GM19468 (cell line): ENCODE results near the gene TSPAN33.
"Not testable (repeated sequence)": the region's sequence is repeated elsewhere in the genome, so short reads cannot be mapped to it uniquely, and the experiment has no call there.

Experiments
- ATAC-seq: cut with Tn5 transposase; IDR thresholded peaks from one replicate; pipeline ENCODE4 v1.9.1; 2021; ENCODE audit warnings: mild to moderate bottlenecking, moderate library complexity, moderate number of reproducible peaks; ENCODE audit not compliant: unreplicated experiment; ENCODE audit errors: extremely low read depth

Gene TSPAN33

DNA sequence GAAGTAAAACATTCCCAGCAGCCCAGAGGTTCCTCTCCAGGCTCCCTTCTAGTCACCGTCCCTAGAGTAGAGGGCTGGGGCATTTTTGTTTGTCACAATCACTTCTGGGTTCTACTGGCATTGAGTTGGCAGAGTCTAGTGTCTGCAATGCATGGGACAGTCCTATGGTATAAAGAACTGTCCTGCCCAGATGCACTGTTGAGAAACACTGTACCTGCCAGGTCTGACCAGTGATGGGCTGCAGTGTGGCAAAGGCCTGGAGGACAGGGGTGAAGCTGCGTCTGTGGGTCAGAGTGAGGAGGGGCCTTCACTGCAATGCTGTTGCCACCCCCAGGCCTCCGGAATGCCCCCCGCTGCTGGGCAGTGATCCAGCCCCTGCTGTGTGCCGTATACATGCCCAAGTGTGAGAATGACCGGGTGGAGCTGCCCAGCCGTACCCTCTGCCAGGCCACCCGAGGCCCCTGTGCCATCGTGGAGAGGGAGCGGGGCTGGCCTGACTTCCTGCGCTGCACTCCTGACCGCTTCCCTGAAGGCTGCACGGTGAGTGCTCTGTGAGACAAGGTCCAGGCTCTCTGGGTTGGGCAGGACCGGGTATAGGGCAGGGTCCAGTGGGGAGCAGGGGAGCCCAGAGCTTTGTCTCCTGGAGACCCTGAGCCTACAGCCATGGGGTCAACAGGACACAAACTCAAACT lies 58.7 kb downstream of the TSPAN33 start:
- ATAC-seq = no peak

DNA sequence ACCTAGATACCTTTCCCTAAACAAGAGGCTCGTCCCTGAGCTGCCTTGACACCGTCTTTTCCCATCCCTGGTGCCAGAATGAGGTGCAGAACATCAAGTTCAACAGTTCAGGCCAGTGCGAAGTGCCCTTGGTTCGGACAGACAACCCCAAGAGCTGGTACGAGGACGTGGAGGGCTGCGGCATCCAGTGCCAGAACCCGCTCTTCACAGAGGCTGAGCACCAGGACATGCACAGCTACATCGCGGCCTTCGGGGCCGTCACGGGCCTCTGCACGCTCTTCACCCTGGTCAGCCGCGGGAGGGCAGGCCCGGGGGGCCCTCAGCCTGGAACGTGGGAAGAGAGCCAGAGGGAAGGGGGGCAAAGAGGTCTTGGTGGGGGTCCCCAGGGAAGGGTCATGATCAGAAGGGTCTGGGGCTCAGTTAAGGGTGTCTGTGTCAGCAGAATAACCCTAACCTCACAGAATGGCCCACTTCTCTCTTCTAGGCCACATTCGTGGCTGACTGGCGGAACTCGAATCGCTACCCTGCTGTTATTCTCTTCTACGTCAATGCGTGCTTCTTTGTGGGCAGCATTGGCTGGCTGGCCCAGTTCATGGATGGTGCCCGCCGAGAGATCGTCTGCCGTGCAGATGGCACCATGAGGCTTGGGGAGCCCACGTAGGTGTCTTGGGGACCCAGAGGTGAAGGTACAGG lies 60.8 kb downstream of the TSPAN33 start:
- no peak for ATAC-seq

DNA sequence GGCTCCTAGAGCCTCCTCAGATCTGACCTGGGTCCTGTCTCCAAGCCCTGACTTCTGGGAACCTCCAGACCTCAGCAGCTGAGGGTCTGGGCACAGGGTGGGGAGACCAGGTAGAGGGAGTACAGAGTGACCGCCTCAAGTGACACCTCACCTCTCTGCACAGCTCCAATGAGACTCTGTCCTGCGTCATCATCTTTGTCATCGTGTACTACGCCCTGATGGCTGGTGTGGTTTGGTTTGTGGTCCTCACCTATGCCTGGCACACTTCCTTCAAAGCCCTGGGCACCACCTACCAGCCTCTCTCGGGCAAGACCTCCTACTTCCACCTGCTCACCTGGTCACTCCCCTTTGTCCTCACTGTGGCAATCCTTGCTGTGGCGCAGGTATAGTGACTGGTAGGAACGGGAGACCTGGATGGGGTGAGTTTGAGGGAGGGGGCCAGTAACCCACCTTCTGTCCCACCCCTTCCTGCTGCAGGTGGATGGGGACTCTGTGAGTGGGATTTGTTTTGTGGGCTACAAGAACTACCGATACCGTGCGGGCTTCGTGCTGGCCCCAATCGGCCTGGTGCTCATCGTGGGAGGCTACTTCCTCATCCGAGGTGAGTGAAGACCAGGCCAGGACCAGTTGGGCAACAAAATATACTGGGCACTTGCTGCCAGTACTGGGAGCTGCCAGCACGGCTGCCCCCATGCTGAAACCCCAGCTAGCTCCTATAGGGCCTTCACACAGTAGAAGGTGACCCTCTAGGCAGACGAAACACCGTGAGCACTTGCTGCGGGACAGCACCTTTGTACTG lies 61.7 kb downstream of the TSPAN33 start:
- ATAC-seq = no peak

DNA sequence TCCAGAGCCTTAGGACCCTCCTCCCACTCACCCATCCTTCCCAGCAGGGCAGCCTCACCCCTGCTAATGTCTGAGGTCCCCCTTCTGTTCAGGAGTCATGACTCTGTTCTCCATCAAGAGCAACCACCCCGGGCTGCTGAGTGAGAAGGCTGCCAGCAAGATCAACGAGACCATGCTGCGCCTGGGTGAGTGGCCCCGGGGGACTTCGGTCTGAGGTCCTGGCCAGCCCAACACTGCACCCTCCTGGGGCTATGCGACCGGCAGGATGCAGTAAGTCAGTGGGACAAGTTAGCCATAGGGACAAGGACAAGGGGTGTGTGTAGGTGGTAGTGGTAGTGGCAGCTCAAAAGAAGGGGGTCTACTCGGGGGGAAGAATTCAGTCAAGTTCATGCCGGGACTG lies 64.2 kb downstream of the TSPAN33 start:
- ATAC-seq = no peak

DNA sequence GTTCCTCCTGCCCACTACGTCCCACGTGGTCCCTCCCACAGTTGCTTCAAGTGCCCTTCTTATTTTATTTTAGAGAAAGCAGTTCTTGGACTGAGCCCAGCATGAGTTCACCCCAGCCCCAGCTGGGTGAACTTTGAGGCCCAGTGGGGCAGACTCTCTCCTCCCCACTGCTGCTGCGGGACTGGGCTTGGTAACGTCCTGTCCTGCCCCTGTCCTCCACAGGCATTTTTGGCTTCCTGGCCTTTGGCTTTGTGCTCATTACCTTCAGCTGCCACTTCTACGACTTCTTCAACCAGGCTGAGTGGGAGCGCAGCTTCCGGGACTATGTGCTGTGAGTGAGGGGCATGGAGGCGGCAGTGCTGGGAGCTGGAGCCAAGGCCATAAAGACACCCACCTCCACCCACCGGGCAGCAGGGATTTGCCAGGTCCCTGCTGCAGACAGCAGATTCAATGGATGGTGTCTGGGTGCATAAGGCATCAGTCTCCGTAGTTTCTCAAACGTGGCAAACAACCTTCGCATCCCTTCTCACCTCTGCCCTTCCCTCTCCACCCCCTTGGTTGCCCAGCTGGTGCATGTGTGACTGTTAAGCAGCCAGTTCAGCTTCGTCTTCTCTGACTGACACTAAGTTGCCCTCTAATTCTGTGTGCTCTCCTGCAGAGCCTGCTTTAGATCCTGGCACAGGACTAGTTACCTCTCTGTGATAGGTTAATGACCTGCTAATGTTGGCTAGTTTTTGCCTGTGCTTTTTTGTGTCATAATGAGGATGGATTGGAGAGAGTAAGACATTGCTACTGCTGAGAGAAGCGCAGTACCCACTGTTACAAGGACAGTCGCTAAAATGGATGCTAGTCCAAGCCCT lies 64.8 kb downstream of the TSPAN33 start:
- ATAC-seq = no peak

DNA sequence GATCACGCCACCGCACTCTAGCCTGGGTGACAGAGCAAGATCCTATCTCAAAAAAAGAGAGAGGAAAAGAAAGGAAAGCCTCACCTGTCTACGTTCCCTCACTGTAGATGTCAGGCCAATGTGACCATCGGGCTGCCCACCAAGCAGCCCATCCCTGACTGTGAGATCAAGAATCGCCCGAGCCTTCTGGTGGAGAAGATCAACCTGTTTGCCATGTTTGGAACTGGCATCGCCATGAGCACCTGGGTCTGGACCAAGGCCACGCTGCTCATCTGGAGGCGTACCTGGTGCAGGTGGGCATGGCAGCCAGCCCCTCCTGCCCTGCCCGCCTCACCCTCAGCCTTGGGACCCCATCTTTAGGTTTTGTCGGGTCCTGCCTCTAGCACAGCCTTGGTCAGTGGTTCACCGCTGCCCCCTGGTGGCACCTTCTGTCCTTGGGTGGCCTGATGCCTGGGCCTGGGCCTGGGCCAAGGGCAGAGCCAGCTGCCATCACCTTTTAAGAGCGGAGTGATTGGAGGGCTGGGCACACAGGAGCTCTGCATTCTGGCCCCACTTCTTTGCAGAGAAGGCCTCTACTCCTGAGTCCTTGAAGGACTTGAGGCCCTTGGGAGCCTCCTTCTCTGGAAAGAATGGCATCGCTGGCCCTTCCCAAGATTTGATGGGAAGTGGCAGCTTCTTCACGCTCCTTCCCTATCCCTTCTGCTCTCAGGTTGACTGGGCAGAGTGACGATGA lies 65.9 kb downstream of the TSPAN33 start:
- no peak for ATAC-seq

DNA sequence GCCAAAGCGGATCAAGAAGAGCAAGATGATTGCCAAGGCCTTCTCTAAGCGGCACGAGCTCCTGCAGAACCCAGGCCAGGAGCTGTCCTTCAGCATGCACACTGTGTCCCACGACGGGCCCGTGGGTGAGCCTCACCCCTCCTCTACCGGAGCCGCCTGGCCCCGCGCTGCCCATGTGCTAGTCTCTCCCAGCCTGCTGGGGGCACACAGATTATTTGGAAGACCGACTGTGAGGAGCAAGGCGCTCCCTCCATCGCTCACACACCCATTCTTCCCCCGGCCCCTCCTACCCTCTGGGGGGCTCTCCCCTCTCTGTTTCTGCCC lies 66.4 kb downstream of the TSPAN33 start:
- ATAC-seq = no peak

DNA sequence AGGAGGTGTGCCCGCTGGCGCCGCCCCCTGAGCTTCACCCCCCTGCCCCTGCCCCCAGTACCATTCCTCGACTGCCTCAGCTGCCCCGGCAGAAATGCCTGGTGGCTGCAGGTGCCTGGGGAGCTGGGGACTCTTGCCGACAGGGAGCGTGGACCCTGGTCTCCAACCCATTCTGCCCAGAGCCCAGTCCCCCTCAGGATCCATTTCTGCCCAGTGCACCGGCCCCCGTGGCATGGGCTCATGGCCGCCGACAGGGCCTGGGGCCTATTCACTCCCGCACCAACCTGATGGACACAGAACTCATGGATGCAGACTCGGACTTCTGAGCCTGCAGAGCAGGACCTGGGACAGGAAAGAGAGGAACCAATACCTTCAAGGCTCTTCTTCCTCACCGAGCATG lies 67.6 kb downstream of the TSPAN33 start:
- ATAC-seq = no peak

DNA sequence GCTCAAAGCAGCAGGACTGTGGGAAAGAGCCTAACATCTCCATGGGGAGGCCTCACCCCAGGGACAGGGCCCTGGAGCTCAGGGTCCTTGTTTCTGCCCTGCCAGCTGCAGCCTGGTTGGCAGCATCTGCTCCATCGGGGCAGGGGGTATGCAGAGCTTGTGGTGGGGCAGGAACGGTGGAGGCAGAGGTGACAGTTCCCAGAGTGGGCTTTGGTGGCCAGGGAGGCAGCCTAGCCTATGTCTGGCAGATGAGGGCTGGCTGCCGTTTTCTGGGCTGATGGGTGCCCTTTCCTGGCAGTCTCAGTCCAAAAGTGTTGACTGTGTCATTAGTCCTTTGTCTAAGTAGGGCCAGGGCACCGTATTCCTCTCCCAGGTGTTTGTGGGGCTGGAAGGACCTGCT lies 68.1 kb downstream of the TSPAN33 start:
- ATAC-seq = no peak

DNA sequence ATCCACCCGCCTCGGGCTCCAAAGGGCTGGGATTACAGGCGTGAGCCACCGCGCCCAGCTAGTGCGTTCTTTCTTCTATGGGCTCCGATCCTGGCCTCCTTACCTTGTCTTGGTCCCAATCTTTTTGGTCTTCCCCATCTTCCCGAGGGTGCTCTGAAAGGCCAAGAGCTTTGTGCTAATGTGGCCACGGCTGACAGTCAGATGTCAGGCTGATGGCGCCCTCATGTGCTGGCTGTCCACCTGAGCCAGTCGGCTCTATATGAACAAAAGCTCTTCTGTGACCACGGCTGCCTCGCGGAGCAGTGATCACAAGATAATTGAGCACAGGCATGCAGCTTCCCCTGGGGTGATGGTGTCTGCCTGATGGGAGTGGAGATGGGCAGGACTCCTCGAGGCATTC lies 69.3 kb downstream of the TSPAN33 start:
- no peak for ATAC-seq

DNA sequence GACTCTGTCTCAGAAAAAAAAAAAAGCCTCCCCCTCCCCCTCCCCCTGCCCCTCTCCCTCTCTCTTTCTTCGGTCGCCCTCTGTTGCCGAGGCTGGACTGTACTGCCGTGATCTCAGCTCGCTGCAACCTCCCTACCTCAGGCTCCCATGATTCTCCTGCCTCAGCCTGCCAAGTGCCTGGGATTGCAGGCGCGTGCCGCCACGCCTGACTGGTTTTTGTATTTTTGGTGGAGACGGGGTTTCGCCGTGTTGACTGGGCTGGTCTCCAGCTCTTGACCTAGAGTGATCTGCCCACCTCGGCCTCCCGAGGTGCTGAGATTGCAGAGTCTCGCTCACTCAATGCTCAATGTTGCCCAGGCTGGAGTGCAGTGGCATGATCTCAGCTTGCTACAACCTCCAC lies 71.2 kb downstream of the TSPAN33 start:
- ATAC-seq = not testable (repeated sequence)

DNA sequence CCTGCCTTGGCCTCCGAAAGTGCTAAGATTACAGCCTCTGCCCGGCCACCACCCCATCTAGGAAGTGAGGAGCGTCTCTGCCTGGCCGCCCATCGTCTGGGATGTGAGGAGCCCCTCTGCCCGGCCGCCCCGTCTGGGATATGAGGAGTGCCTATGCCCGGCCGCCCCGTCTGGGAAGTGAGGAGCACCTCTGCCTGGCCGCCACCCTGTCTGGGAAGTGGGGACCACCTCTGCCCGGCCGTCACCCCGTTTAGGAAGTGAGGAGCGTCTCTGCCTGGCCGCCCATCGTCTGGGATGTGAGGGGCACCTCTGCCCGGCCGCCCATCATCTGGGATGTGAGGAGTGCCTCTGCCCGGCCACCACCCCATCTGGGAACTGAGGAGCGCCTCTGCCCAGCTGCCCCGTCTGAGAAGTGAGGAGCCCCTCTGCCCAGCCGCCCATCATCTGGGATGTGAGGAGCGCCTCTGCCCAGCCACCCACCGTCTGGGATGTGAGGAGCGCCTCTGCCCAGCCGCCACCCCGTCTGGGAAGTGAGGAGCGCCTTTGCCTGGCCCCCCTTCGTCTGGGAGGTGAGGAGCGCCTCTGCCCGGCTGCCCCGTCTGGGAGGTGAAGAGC lies 71.7 kb downstream of the TSPAN33 start:
- not testable (repeated sequence) for ATAC-seq

DNA sequence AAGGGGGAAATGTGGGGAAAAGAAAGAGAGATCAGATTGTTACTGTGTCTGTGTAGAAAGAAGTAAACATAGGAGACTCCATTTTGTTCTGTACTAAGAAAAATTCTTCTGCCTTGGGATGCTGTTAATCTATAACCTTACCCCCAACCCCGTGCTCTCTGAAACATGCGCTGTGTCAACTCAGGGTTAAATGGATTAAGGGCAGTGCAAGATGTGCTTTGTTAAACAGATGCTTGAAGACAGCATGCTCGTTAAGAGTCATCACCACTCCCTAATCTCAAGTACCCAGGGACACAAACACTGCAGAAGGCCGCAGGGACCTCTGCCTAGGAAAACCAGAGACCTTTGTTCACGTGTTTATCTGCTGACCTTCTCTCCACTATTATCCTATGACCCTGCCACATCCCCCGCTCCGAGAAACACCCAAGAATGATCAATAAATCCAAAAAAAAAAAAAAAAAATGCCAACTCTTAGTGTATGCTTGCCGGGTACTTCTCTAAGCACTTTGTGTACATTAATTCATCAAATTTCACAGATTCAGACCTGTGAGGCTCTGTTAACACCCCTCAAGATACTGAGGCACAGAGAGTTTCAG lies 72.4 kb downstream of the TSPAN33 start:
- ATAC-seq = not testable (repeated sequence)

DNA sequence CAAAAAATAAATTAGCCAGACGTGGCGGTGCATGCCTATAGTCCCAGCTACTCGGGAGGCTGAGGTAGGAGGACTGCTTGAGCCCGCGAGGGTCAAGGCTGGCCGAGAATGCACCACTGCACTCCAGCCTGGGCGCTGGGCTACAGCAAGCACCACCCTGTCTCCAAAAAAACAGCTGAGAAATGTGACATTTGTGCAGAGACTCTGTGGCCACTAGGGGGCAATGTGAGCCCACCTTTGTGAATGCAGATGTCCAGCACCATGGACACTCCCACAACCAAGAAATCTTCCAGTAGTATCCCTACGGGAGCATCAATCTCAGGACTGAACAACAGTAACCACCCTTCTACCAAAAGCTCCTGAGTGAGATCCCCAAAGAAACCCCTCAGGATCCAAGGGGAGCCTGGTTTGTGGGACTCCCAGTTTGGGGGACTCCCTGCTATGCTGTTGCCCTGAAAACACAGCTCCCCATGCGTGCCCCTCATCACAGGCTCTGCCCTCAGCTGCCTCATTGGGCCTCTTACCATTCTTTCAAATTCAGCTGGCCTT lies 74.1 kb downstream of the TSPAN33 start:
- no peak for ATAC-seq

DNA sequence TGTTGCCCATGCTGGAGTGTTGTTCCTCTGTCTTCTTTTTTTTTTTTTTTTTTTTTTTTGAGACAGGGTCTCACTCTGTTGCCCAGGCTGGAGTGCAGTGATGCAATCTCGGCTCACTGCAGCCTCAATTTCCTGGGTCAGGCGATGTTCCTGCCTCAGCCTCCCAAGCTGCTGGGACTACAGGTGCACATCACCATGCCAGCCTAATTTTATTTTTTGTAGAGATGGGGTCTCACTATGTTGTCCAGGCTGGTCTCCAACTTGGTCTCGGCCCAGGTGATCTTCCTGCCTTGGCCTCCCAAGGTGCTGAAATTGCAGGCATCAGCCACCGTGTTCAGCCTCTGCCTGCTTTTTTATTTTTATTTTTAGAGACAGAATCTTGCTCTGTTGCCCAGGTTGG lies 74.7 kb downstream of the TSPAN33 start:
- not testable (repeated sequence) for ATAC-seq
